H9 (cell line): Measurements from ENCODE around the gene NAA60. TPM values are rescaled to one million over a fixed set of nuclear protein-coding genes. Genes with fewer than 3 reads are reported as not detected.

Source experiments
- DNase-seq: peaks from one replicate; pipeline ENCODE4 v3.0.0-alpha.2; 2017
- H2AFZ ChIP-seq: one replicate; pipeline ENCODE4 v1.6.1; 2013; ENCODE audit warnings: mild to moderate bottlenecking, low read length, control low read depth, moderate library complexity
- H2AK5ac ChIP-seq: 2 replicates; pipeline ENCODE4 v1.6.1; 2013; ENCODE audit warnings: low read length, control low read depth, mixed read lengths; ENCODE audit not compliant: insufficient read length
- H2BK120ac ChIP-seq: one replicate; pipeline ENCODE4 v1.6.1; 2013; ENCODE audit warnings: low read depth, mild to moderate bottlenecking, low read length, control low read depth, inconsistent platforms; ENCODE audit not compliant: poor library complexity, severe bottlenecking
- H2BK12ac ChIP-seq: 2 replicates; pipeline ENCODE4 v1.6.1; 2013; ENCODE audit warnings: low read length, control low read depth, mixed read lengths, low read depth; ENCODE audit not compliant: insufficient read length
- H2BK15ac ChIP-seq: 2 replicates; pipeline ENCODE4 v1.6.1; 2013; ENCODE audit warnings: low read depth, low read length, control low read depth
- H2BK20ac ChIP-seq: one replicate; pipeline ENCODE4 v1.6.1; 2013; ENCODE audit warnings: low read depth, mild to moderate bottlenecking, low read length, control low read depth, inconsistent platforms; ENCODE audit not compliant: poor library complexity, severe bottlenecking
- H2BK5ac ChIP-seq: 2 replicates; pipeline ENCODE4 v1.6.1; 2013; ENCODE audit warnings: low read length, control low read depth, mixed read lengths; ENCODE audit not compliant: insufficient read length
- H3K14ac ChIP-seq: 2 replicates; pipeline ENCODE4 v1.6.1; 2013; ENCODE audit warnings: low read length, control low read depth; ENCODE audit not compliant: insufficient read depth
- H3K18ac ChIP-seq: 2 replicates; pipeline ENCODE4 v1.6.1; 2013; ENCODE audit warnings: low read depth, mild to moderate bottlenecking, mixed read lengths, low read length, control low read depth; ENCODE audit not compliant: insufficient read length
- H3K23ac ChIP-seq: 2 replicates; pipeline ENCODE4 v1.6.1; 2013; ENCODE audit warnings: low read length, control low read depth, mixed read lengths, low read depth; ENCODE audit not compliant: insufficient read length
- H3K23me2 ChIP-seq: 2 replicates; pipeline ENCODE4 v1.6.1; 2013; ENCODE audit warnings: low read depth, mild to moderate bottlenecking, mixed read lengths, low read length, control low read depth; ENCODE audit not compliant: insufficient read length, poor library complexity, severe bottlenecking
- H3K27ac ChIP-seq: 2 replicates; pipeline ENCODE4 v1.5.1; 2013; ENCODE audit warnings: low read length, control low read depth, mixed read lengths, low read depth; ENCODE audit not compliant: insufficient read length
- H3K27me3 ChIP-seq: 2 replicates; pipeline ENCODE4 v1.6.1; 2013; ENCODE audit warnings: low read length, control low read depth, inconsistent platforms; ENCODE audit not compliant: insufficient read depth
- H3K4ac ChIP-seq: 2 replicates; pipeline ENCODE4 v1.6.1; 2013; ENCODE audit warnings: low read depth, mild to moderate bottlenecking, control low read depth, inconsistent platforms, low read length, moderate library complexity
- H3K4me1 ChIP-seq: 2 replicates; pipeline ENCODE4 v1.6.1; 2013; ENCODE audit warnings: low read length, control low read depth, inconsistent platforms; ENCODE audit not compliant: insufficient read depth
- H3K4me2 ChIP-seq: 2 replicates; pipeline ENCODE4 v1.6.1; 2013; ENCODE audit warnings: low read length, control low read depth, mixed read lengths; ENCODE audit not compliant: insufficient read length, insufficient read depth
- H3K56ac ChIP-seq: 2 replicates; pipeline ENCODE4 v1.6.1; 2013; ENCODE audit warnings: low read depth, mild to moderate bottlenecking, mixed read lengths, low read length, control low read depth; ENCODE audit not compliant: insufficient read length
- H3K79me1 ChIP-seq: 2 replicates; pipeline ENCODE4 v1.6.1; 2013; ENCODE audit warnings: low read depth, mild to moderate bottlenecking, moderate library complexity, low read length, control low read depth, inconsistent platforms; ENCODE audit not compliant: insufficient read depth, poor library complexity, severe bottlenecking
- H3K79me2 ChIP-seq: 2 replicates; pipeline ENCODE4 v1.6.1; 2013; ENCODE audit warnings: low read length, control low read depth, inconsistent platforms; ENCODE audit not compliant: insufficient read depth
- H3K9ac ChIP-seq: 2 replicates; pipeline ENCODE4 v1.6.1; 2013; ENCODE audit warnings: low read length, control low read depth, mixed read lengths; ENCODE audit not compliant: insufficient read length; ENCODE audit errors: extremely low read depth
- H3K9me3 ChIP-seq: one replicate; pipeline ENCODE4 v1.6.1; 2013; ENCODE audit warnings: low read depth, low read length, inconsistent platforms; ENCODE audit not compliant: control insufficient read depth
- H3T11ph ChIP-seq: one replicate; pipeline ENCODE4 v1.6.1; 2013; ENCODE audit warnings: mild to moderate bottlenecking, low read length, control low read depth, inconsistent platforms
- H4K20me1 ChIP-seq: one replicate; pipeline ENCODE4 v1.6.1; 2013; ENCODE audit not compliant: control insufficient read depth, insufficient read length, insufficient read depth
- H4K5ac ChIP-seq: 2 replicates; pipeline ENCODE4 v1.6.1; 2013; ENCODE audit warnings: low read depth, mild to moderate bottlenecking, mixed read lengths, low read length, control low read depth; ENCODE audit not compliant: insufficient read length
- H4K8ac ChIP-seq: replicated peaks from 2 replicates; pipeline ENCODE4 v1.6.1; 2013; ENCODE audit warnings: low read length, control low read depth, mixed read lengths, low read depth; ENCODE audit not compliant: insufficient read length
- H4K91ac ChIP-seq: 2 replicates; pipeline ENCODE4 v1.6.1; 2013; ENCODE audit warnings: low read depth, mild to moderate bottlenecking, moderate library complexity, mixed read lengths, low read length, control low read depth; ENCODE audit not compliant: insufficient read length
- H3K27ac Mint-ChIP-seq, 3 experiments: 2 replicates in 2 of 3; 3 replicates in 1 of 3; pipeline ENCODE4 v1.8.0; 2020 to 2021; ENCODE audit warnings: mixed read lengths in 3 of 3, mild to moderate bottlenecking in 1 of 3, moderate library complexity in 1 of 3
- H3K27me3 Mint-ChIP-seq: 2 replicates; pipeline ENCODE4 v1.8.0; 2021; ENCODE audit warnings: low read depth, mild to moderate bottlenecking, moderate library complexity, mixed read lengths
- H3K36me3 Mint-ChIP-seq, 3 experiments: 2 replicates in 2 of 3; 3 replicates in 1 of 3; pipeline ENCODE4 v1.8.0; 2020 to 2021; ENCODE audit warnings: low read depth in 3 of 3, mixed read lengths in 3 of 3; ENCODE audit not compliant: insufficient read depth in 1 of 3
- H3K4me1 Mint-ChIP-seq, 2 experiments: 2 replicates each; pipeline ENCODE4 v1.8.0; 2020; ENCODE audit warnings: mixed read lengths in 2 of 2
- H3K4me3 Mint-ChIP-seq, 2 experiments: 2 replicates in 1 of 2; 3 replicates in 1 of 2; pipeline ENCODE4 v1.8.0; 2020 to 2021; ENCODE audit warnings: mild to moderate bottlenecking in 2 of 2, mixed read lengths in 2 of 2, moderate library complexity in 1 of 2
- H3K9me3 Mint-ChIP-seq, 2 experiments: 2 replicates in 1 of 2; 3 replicates in 1 of 2; pipeline ENCODE4 v1.8.0; 2020; ENCODE audit warnings: mild to moderate bottlenecking in 2 of 2, mixed read lengths in 2 of 2, moderate library complexity in 1 of 2
- CTCF ChIP-seq: fragments of 200-600 bp; sonication (generic); conservative IDR thresholded peaks from 3 replicates; pipeline ENCODE4 v1.8.0; 2021; ENCODE audit warnings: antibody characterized with exemption, mild to moderate bottlenecking
- WGBS: extraction: QIAGEN DNeasy Blood & Tissue Kit; methylation state at CpG from one replicate; pipeline ENCODE4 v1.1.7; 2013; ENCODE audit warnings: missing lambda C conversion rate, low lambda C conversion rate, mixed read lengths; ENCODE audit not compliant: insufficient read length; ENCODE audit errors: extremely low coverage; 5-methylcytosine and 5-hydroxymethylcytosine counted together
- total RNA-seq: library from RNA; stranded (reverse); gene quantifications from 2 replicates; pipeline ENCODE4 v1.2.1, GENCODE V29; 2021

NAA60 gene
- total RNA-seq, 1 experiment from 2014 or later: 49.3 TPM

- no peak overlapping the region for H3K27ac Mint-ChIP-seq
- H3K27me3 ChIP-seq: no peaks in the 10 kb centered on the region
- H3K4me2 ChIP-seq: no peak overlapping the region
- H3K27ac ChIP-seq: no peak overlapping the region
- H3K27me3 Mint-ChIP-seq: no peaks in the 10 kb centered on the region
- H3K79me2 ChIP-seq: no peaks in the 10 kb centered on the region
- no peak overlapping the region for H2BK120ac ChIP-seq
- no peak overlapping the region for H3K4ac ChIP-seq
- no peak overlapping the region for H3K18ac ChIP-seq
- H4K20me1 ChIP-seq: no peaks in the 10 kb centered on the region
- peaks cover 25 to 66% (median 46%) of the 10 kb centered on the region in 3 experiments; a peak in 6 of 7 replicates for H3K36me3 Mint-ChIP-seq
- no peak overlapping the region for H3K56ac ChIP-seq
- no CpG with 5 or more reads among the region's 10 CpGs for WGBS
- H4K8ac ChIP-seq: no peak overlapping the region
- no peaks in the 10 kb centered on the region for H3K4me1 ChIP-seq
- no peak overlapping the region for H2AFZ ChIP-seq
- H3K23me2 ChIP-seq: no peaks in the 10 kb centered on the region
- no peaks in the 10 kb centered on the region for H3K9me3 Mint-ChIP-seq
- no peak for TF ChIP-seq CTCF
- no peaks in the 10 kb centered on the region for H3K79me1 ChIP-seq
- no peak overlapping the region for H4K5ac ChIP-seq
- no peak overlapping the region for H3K9ac ChIP-seq
- H2BK12ac ChIP-seq: no peak overlapping the region
- H2AK5ac ChIP-seq: no peak overlapping the region
- H2BK5ac ChIP-seq: no peak overlapping the region
- no peak overlapping the region for H2BK15ac ChIP-seq
- H3T11ph ChIP-seq: no peak overlapping the region
- no peak overlapping the region for H3K23ac ChIP-seq
- no peak overlapping the region for H3K14ac ChIP-seq
- H3K9me3 ChIP-seq: no peaks in the 10 kb centered on the region
- H4K91ac ChIP-seq: no peak overlapping the region
- H3K4me3 Mint-ChIP-seq: no peak overlapping the region
- peaks cover 0 to 4% of the 10 kb centered on the region in 2 experiments; a peak in 2 of 4 replicates for H3K4me1 Mint-ChIP-seq
- peak; percentile 15 for DNase-seq
- H2BK20ac ChIP-seq: no peak overlapping the region
These were observed 66.9 kb downstream of the NAA60 start for GRCh38 chr16:3510416-3510815.
